Caco-2 (cell line): ENCODE data around the gene C2orf69. TPM values are rescaled to one million over a fixed set of nuclear protein-coding genes. Genes with fewer than 3 reads are reported as not detected.

Experiments
- BruUV-seq: library from RNA; stranded (reverse); fragments of 400-500 nt; replicated peaks from 2 replicates; lab custom pipeline; 2021; lab: Mats Ljungman, UMichigan
- CTCF ChIA-PET: fragments of 300-600 bp; sonication (Branson Sonifier 250); formaldehyde crosslinking; loops from one replicate; lab custom pipeline; 2022; ENCODE audit warnings: antibody characterized with exemption; lab: Charles Lee
- POLR2A ChIA-PET: fragments of 300-600 bp; sonication (Branson Sonifier 250); formaldehyde crosslinking; loops from one replicate; lab custom pipeline; 2022; ENCODE audit warnings: antibody characterized with exemption; lab: Charles Lee
- DNase-seq, 2 experiments: peaks; one replicate each; pipeline versions ENCODE4 v3.0.0 to v3.0.0-alpha.2; 2020 to 2022
- H3K27me3 ChIP-seq: replicated peaks from 2 replicates; pipeline ENCODE4 v1.6.0; 2011; ENCODE audit warnings: low read length; ENCODE audit not compliant: control insufficient read depth, insufficient read depth
- H3K36me3 ChIP-seq: 2 replicates; pipeline ENCODE4 v1.5.1; 2011; ENCODE audit warnings: low read length; ENCODE audit not compliant: control insufficient read depth, insufficient read depth
- H3K4me1 ChIP-seq: fragments of 250-450 bp; sonication (Bioruptor Pico); 2 replicates; pipeline ENCODE4 v1.5.1; 2020; ENCODE audit warnings: mild to moderate bottlenecking
- H3K4me3 ChIP-seq: 2 replicates; pipeline ENCODE4 v1.5.1; 2011; ENCODE audit warnings: low read depth, mild to moderate bottlenecking, control low read depth, low read length
- H3K9me3 ChIP-seq: fragments of 250-450 bp; sonication (Bioruptor Pico); 2 replicates; pipeline ENCODE4 v1.5.1; 2020; ENCODE audit warnings: mild to moderate bottlenecking, moderate library complexity
- H3K27ac Mint-ChIP-seq: one replicate; pipeline ENCODE4 v1.8.0; 2022; ENCODE audit warnings: mixed read lengths; ENCODE audit not compliant: unreplicated experiment
- H3K27me3 Mint-ChIP-seq: one replicate; pipeline ENCODE4 v1.8.0; 2022; ENCODE audit warnings: mixed read lengths; ENCODE audit not compliant: insufficient read depth, unreplicated experiment
- H3K36me3 Mint-ChIP-seq: one replicate; pipeline ENCODE4 v1.8.0; 2022; ENCODE audit warnings: mild to moderate bottlenecking, mixed read lengths; ENCODE audit not compliant: insufficient read depth, unreplicated experiment
- H3K4me1 Mint-ChIP-seq: one replicate; pipeline ENCODE4 v1.8.0; 2022; ENCODE audit warnings: low read depth, mixed read lengths; ENCODE audit not compliant: unreplicated experiment
- H3K4me3 Mint-ChIP-seq: one replicate; pipeline ENCODE4 v1.8.0; 2022; ENCODE audit warnings: mild to moderate bottlenecking, moderate library complexity, mixed read lengths; ENCODE audit not compliant: unreplicated experiment
- H3K9me3 Mint-ChIP-seq: one replicate; pipeline ENCODE4 v1.8.0; 2022; ENCODE audit warnings: mixed read lengths; ENCODE audit not compliant: unreplicated experiment
- intact Hi-C: fragments of 100-400 bp; cut with micrococcal nuclease; formaldehyde crosslinking; loops from one replicate; pipeline ENCODE4 v1.10.0; 2022; ENCODE audit not compliant: unreplicated experiment
- total RNA-seq: library from RNA; stranded (reverse); gene quantifications from 2 replicates; pipeline ENCODE4 v1.2.3, GENCODE V29; 2022
- TF ChIP-seq, protein P1 (sequence below), 2 experiments: fragments of 200-600 bp in 1 of 2; IDR thresholded peaks; 1 replicate in 1 of 2; 2 replicates in 1 of 2; pipeline versions ENCODE4 v1.5.1 to v1.8.0; 2011 to 2022; ENCODE audit warnings: antibody characterized with exemption in 1 of 2, control low read depth in 1 of 2, inconsistent platforms in 1 of 2, low read depth in 1 of 2, low read length in 1 of 2, mild to moderate bottlenecking in 1 of 2, moderate library complexity in 1 of 2; ENCODE audit not compliant: insufficient read depth in 1 of 2, severe bottlenecking in 1 of 2, unreplicated experiment in 1 of 2

The C2orf69 gene
- total RNA-seq, 1 experiment from 2014 or later = 17.1 TPM

DNA sequence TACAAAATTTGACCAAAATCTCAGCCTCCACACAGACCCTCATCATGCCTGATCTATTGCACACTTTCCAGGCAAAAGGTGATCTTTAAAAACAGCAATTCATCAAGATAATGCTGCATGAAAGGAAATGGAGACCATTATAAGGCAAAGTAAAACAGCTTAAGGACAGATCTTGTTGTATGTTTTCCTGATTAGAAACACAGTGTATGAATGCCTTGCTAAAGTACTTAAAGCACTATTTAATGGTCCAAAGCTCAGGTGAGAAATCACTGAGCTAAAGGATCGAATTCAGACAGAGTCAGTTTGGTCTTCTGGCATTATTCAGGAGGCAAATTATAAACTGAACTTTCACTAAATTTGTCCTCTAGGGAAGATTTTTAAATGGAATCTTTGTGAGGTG is 41.4 kb upstream of the C2orf69 start:
- intact Hi-C loops = no loop called here
- ChIA-PET CTCF (no interaction called here), POLR2A (no interaction called here)
- Mint-ChIP-seq H3K36me3 (no peaks in the 10 kb centered on the region), H3K27me3 (peaks cover 10% of the 10 kb centered on the region), H3K4me3 (no peak overlapping the region), H3K27ac (no peak overlapping the region), H3K9me3 (peaks cover 19% of the 10 kb centered on the region), H3K4me1 (no peaks in the 10 kb centered on the region)
- Histone ChIP-seq H3K27me3 (no peaks in the 10 kb centered on the region), H3K4me3 (no peak overlapping the region), H3K9me3 (peaks cover 12% of the 10 kb centered on the region), H3K36me3 (no peaks in the 10 kb centered on the region), H3K4me1 (no peaks in the 10 kb centered on the region)
- BruUV-seq = no TSS peak
- no peak for DNase-seq
- TF ChIP-seq, protein P1, sequence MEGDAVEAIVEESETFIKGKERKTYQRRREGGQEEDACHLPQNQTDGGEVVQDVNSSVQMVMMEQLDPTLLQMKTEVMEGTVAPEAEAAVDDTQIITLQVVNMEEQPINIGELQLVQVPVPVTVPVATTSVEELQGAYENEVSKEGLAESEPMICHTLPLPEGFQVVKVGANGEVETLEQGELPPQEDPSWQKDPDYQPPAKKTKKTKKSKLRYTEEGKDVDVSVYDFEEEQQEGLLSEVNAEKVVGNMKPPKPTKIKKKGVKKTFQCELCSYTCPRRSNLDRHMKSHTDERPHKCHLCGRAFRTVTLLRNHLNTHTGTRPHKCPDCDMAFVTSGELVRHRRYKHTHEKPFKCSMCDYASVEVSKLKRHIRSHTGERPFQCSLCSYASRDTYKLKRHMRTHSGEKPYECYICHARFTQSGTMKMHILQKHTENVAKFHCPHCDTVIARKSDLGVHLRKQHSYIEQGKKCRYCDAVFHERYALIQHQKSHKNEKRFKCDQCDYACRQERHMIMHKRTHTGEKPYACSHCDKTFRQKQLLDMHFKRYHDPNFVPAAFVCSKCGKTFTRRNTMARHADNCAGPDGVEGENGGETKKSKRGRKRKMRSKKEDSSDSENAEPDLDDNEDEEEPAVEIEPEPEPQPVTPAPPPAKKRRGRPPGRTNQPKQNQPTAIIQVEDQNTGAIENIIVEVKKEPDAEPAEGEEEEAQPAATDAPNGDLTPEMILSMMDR (IDR thresholded peaks at IDR 0.05; ENCODE audit: insufficient read depth in 1 of 2, low read depth in 1 of 2, low read length in 1 of 2, severe bottlenecking in 1 of 2, unreplicated experiment in 1 of 2) = no peak

DNA sequence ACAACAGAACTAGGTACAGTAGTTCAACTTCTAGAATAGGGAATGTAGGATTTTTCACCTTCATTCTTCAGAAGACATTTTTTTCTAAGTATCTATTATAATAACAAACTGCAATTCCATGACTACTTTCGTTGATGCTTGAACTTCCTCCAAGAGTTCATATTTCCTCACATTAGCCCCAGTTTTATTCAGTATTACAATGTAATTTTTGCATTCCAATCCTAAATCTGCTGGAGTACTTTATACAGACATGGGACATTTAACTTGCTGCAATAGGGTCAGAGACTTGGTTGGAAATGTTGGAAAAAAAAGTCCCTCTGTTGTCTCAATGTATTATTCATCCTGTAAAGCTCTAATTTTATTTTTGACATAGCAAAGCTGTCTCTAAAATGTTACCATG is 40.5 kb upstream of the C2orf69 start:
- Histone ChIP-seq H3K4me3 (no peak overlapping the region), H3K27me3 (no peaks in the 10 kb centered on the region), H3K4me1 (no peaks in the 10 kb centered on the region), H3K36me3 (no peaks in the 10 kb centered on the region), H3K9me3 (peaks cover 21% of the 10 kb centered on the region)
- no peak overlapping the region for H3K27ac Mint-ChIP-seq
- no peak overlapping the region for H3K4me3 Mint-ChIP-seq
- ChIA-PET CTCF (no interaction called here), POLR2A (no interaction called here)
- TF ChIP-seq, protein P1 (IDR thresholded peaks at IDR 0.05; ENCODE audit: insufficient read depth in 1 of 2, low read depth in 1 of 2, low read length in 1 of 2, severe bottlenecking in 1 of 2, unreplicated experiment in 1 of 2) = no peak
- intact Hi-C loops = no loop called here
- no peaks in the 10 kb centered on the region for H3K36me3 Mint-ChIP-seq
- H3K4me1 Mint-ChIP-seq = no peaks in the 10 kb centered on the region
- no TSS peak for BruUV-seq
- no peak for DNase-seq
- H3K27me3 Mint-ChIP-seq = peaks cover 9% of the 10 kb centered on the region
- H3K9me3 Mint-ChIP-seq = peaks cover 28% of the 10 kb centered on the region

DNA sequence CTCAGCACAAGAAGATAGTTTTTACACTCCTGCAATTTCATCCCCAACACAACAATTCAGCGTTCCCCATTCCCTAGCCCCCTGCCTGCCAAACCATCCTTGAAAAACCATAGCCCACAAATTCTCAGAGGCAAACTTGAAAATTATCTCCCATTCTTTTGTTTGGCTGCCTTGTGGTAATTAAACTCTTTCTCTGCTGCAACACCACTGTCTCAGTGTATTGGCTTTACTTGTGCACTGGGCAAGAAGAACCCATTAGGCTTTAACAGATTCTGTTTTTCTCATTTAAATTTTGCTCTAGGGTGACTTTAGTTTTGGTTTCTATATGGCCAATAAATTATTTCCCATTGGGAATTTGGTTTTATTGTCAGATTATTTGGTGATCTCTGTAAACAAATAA is 36.9 kb upstream of the C2orf69 start:
- Mint-ChIP-seq H3K4me3 (no peak overlapping the region), H3K4me1 (no peaks in the 10 kb centered on the region)
- TF ChIP-seq, protein P1 (IDR thresholded peaks at IDR 0.05; ENCODE audit: insufficient read depth in 1 of 2, low read depth in 1 of 2, low read length in 1 of 2, severe bottlenecking in 1 of 2, unreplicated experiment in 1 of 2) = no peak

More for the DNA sequence above, 36.9 kb upstream of the C2orf69 start:
- DNase-seq = no peak
- no TSS peak for BruUV-seq
- Histone ChIP-seq H3K27me3 (no peaks in the 10 kb centered on the region), H3K4me3 (no peak overlapping the region), H3K9me3 (peaks cover 21% of the 10 kb centered on the region), H3K4me1 (no peaks in the 10 kb centered on the region), H3K36me3 (no peaks in the 10 kb centered on the region)
- Mint-ChIP-seq H3K36me3 (no peaks in the 10 kb centered on the region), H3K27me3 (peaks cover 5% of the 10 kb centered on the region), H3K27ac (no peak overlapping the region), H3K9me3 (peaks cover 40% of the 10 kb centered on the region)
- POLR2A ChIA-PET = no interaction called here
- intact Hi-C loops = no loop called here
- CTCF ChIA-PET = no interaction called here
